Measurements from ENCODE around the gene NPBWR2.

Gene NPBWR2

DNA sequence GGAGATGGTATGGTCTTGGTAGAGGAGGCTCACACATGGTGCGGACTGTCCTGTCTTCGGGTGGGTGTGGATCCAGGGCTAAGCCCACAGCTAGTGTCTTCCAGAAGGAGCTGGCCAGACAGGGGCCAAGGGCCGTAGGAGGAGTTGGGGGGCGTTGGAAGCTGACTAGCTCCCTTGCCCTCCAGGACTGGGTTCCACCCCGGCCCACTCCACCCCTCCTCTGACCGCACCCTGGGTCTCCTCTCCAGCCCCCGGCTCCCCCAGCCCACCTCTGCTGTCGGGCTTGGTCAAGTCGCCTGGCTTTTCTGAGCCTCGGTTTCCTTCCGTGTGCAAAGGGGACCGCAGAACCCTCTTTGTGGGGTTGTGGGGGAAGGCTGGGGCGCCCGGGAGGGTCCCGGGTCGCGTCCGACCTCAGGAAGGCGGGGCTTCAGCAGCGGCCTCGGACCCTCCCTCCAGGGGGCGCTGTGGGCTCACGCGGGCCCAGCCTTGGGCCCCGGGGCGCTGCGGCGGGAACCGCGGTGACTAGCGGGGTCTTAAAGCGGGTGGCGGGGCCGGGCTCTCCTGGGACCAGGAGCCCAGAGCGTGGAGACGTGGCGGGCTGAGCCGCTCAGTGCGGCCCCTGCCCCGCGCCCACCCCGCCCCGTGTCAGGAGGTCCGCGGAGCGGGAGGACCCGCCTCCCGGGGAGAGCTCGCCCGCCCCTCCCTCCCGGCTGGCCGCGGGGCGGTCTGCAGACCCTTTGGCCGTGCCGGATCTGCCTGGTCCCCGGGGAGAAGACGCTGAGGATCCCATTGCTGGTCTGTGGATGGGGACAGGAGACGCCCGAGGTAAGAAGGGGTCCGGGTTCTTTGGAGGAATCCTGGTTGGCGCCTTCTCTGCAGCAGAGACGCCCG, 5.4 kb downstream of the NPBWR2 start:
- DNase-seq (ENCODE audit: low read depth, low spot score) = no peak
- H3K4me3 ChIP-seq (ENCODE audit: low read depth, low read length) = no peak overlapping the region
- in situ Hi-C loops (cut with HindIII; ENCODE audit: low sequenced_read_pairs) = no loop called here
- TF ChIP-seq, protein P1, sequence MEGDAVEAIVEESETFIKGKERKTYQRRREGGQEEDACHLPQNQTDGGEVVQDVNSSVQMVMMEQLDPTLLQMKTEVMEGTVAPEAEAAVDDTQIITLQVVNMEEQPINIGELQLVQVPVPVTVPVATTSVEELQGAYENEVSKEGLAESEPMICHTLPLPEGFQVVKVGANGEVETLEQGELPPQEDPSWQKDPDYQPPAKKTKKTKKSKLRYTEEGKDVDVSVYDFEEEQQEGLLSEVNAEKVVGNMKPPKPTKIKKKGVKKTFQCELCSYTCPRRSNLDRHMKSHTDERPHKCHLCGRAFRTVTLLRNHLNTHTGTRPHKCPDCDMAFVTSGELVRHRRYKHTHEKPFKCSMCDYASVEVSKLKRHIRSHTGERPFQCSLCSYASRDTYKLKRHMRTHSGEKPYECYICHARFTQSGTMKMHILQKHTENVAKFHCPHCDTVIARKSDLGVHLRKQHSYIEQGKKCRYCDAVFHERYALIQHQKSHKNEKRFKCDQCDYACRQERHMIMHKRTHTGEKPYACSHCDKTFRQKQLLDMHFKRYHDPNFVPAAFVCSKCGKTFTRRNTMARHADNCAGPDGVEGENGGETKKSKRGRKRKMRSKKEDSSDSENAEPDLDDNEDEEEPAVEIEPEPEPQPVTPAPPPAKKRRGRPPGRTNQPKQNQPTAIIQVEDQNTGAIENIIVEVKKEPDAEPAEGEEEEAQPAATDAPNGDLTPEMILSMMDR (IDR thresholded peaks at IDR 0.05; ENCODE audit: low read depth, low read length) = peak; percentile 64

DNA sequence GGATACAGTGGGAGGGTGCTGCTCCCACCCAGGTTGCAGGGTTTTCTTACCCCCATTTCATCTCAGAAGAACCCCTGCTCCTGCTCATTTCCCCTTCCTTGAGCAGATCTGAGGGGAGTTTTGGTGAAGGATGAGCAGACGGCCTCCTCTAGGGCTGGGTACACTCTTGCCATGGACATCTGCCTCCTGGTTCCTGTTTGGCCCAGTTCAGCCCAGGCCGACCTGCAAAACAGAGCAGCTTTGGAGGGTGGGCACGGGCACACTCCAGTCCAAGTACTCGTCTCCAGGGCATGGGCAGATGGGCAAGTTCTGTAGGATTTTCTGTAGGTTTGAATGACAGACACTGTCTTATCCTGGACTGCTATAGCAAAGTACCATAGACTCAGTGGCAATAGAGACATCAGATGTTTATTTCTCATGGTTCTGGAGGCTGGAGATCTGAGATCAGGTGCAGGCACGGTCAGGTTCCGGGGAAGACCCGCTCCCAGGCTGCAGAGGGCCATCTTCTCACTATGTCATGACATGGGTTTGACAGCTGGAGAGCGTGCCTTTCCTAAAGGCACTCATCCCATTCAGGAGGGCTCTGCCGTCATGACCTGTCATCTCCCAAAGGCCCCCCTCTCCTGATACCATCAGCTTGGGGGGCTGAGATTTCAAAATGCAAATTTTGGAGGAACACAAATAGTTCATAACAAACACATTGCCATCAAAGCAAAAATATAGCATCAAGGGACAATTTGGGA, 6.2 kb downstream of the NPBWR2 start:
- no peak for DNase-seq (ENCODE audit: low read depth, low spot score)
- no peak overlapping the region for H3K4me3 ChIP-seq (ENCODE audit: low read depth, low read length)
- TF ChIP-seq, protein P1 (IDR thresholded peaks at IDR 0.05; ENCODE audit: low read depth, low read length) = no peak
- in situ Hi-C loops (cut with HindIII; ENCODE audit: low sequenced_read_pairs) = no loop called here

- in situ Hi-C loops (cut with HindIII; ENCODE audit: low sequenced_read_pairs) = no loop called here
- no peak overlapping the region for H3K4me3 ChIP-seq (ENCODE audit: low read depth, low read length)
- no peak for DNase-seq (ENCODE audit: low read depth, low spot score)
- TF ChIP-seq, protein P1 (IDR thresholded peaks at IDR 0.05; ENCODE audit: low read depth, low read length) = no peak
These were observed 6.8 kb downstream of the NPBWR2 start for GRCh38 chr20:64100566-64100888.

GRCh38 chr20:64099880-64100565, 7.3 kb downstream of the NPBWR2 start:
- no peak overlapping the region for H3K4me3 ChIP-seq (ENCODE audit: low read depth, low read length)
- in situ Hi-C loops (cut with HindIII; ENCODE audit: low sequenced_read_pairs) = no loop called here
- TF ChIP-seq, protein P1 (IDR thresholded peaks at IDR 0.05; ENCODE audit: low read depth, low read length) = no peak
- no peak for DNase-seq (ENCODE audit: low read depth, low spot score)

- no peak overlapping the region for H3K4me3 ChIP-seq (ENCODE audit: low read depth, low read length)
- in situ Hi-C loops (cut with HindIII; ENCODE audit: low sequenced_read_pairs) = no loop called here
- no peak for DNase-seq (ENCODE audit: low read depth, low spot score)
- TF ChIP-seq, protein P1 (IDR thresholded peaks at IDR 0.05; ENCODE audit: low read depth, low read length) = no peak
These were observed 8.1 kb downstream of the NPBWR2 start for GRCh38 chr20:64099086-64099786.

DNA sequence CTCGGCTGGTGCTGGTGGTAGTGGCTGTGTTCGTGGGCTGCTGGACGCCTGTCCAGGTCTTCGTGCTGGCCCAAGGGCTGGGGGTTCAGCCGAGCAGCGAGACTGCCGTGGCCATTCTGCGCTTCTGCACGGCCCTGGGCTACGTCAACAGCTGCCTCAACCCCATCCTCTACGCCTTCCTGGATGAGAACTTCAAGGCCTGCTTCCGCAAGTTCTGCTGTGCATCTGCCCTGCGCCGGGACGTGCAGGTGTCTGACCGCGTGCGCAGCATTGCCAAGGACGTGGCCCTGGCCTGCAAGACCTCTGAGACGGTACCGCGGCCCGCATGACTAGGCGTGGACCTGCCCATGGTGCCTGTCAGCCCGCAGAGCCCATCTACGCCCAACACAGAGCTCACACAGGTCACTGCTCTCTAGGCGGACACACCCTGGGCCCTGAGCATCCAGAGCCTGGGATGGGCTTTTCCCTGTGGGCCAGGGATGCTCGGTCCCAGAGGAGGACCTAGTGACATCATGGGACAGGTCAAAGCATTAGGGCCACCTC, 8.8 kb downstream of the NPBWR2 start:
- in situ Hi-C loops (cut with HindIII; ENCODE audit: low sequenced_read_pairs) = no loop called here

More for the DNA sequence above, 8.8 kb downstream of the NPBWR2 start:
- no peak for DNase-seq (ENCODE audit: low read depth, low spot score)
- H3K4me3 ChIP-seq (ENCODE audit: low read depth, low read length) = no peak overlapping the region
- TF ChIP-seq, protein P1 (IDR thresholded peaks at IDR 0.05; ENCODE audit: low read depth, low read length) = no peak

All from astrocyte of the spinal cord (primary cell).